Measurements from ENCODE around the gene SLC6A20.

The SLC6A20 gene

DNA sequence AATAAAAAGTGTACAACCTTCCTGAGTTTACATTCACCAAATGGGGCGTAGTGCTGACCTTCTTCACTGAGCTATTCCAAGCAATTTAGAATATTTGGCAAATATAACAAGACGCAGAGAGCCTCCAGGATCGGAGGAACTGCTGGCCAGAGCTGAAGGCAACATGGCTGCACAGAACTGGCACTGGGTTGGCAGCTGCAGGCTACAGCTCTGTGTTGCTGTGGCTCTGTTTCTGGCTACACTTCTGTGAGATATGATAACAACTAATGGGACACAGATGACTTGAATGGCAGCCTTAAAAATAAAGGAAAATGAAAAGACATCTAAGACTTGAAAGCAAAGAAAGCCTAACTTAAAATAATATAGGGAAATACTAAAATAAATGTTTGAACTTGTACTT lies 10.8 kb upstream of the SLC6A20 start:
- no peak for TF ChIP-seq GFI1B (tag by site-specific recombination; IDR thresholded peaks at IDR 0.05)
- no peak for TF ChIP-seq ZNF394 (tag by site-specific recombination; IDR thresholded peaks at IDR 0.05; ENCODE audit: borderline replicate concordance)
- no peak for TF ChIP-seq ZNF701 (tag by site-specific recombination; IDR thresholded peaks at IDR 0.05)
- TF ChIP-seq SP3 (tag by site-specific recombination; IDR thresholded peaks at IDR 0.05), result no peak
- no peak for TF ChIP-seq ZNF426 (tag by site-specific recombination; IDR thresholded peaks at IDR 0.05)
- TF ChIP-seq ZNF140 (tag by site-specific recombination; IDR thresholded peaks at IDR 0.05), result no peak
- TF ChIP-seq ZNF521 (tag by site-specific recombination; IDR thresholded peaks at IDR 0.05), result no peak
- TF ChIP-seq ZNF664 (tag by site-specific recombination; IDR thresholded peaks at IDR 0.05), result no peak
- no peak for TF ChIP-seq YY1 (tag by site-specific recombination; IDR thresholded peaks at IDR 0.05)
- TF ChIP-seq SETDB1 (IDR thresholded peaks at IDR 0.05; ENCODE audit: insufficient read length, low read length), result no peak
- no peak for TF ChIP-seq ZNF768 (tag by site-specific recombination; IDR thresholded peaks at IDR 0.05)
- no peak for TF ChIP-seq SP7 (tag by site-specific recombination; IDR thresholded peaks at IDR 0.05)
- TF ChIP-seq ZNF155 (tag by site-specific recombination; IDR thresholded peaks at IDR 0.05), result no peak
- no peak for TF ChIP-seq ZNF76 (tag by site-specific recombination; IDR thresholded peaks at IDR 0.05; ENCODE audit: borderline replicate concordance, low read depth)
- no peaks in the 10 kb centered on the region for H3K4me1 ChIP-seq (ENCODE audit: control insufficient read depth, insufficient read depth, low read length)
- CTCF ChIA-PET, result interaction anchor here (0.7 kb wide), 1 partner anchor 32 kb away, joined by 4 read pairs; no protein-coding TSS in a partner anchor
- no peaks in the 10 kb centered on the region for H3K9me3 ChIP-seq (ENCODE audit: control insufficient read depth, insufficient read depth, low read depth, low read length)
- no peak overlapping the region for H3K27ac ChIP-seq (ENCODE audit: extremely low read depth, low read depth, low read length)
- no peak overlapping the region for H3K4me3 ChIP-seq (ENCODE audit: low read depth, low read length)
- H3K36me3 ChIP-seq (ENCODE audit: control insufficient read depth in 2 of 2, insufficient read depth in 1 of 2, low read length in 2 of 2), result no peaks in the 10 kb centered on the region
- POLR2A ChIA-PET, result no interaction called here

DNA sequence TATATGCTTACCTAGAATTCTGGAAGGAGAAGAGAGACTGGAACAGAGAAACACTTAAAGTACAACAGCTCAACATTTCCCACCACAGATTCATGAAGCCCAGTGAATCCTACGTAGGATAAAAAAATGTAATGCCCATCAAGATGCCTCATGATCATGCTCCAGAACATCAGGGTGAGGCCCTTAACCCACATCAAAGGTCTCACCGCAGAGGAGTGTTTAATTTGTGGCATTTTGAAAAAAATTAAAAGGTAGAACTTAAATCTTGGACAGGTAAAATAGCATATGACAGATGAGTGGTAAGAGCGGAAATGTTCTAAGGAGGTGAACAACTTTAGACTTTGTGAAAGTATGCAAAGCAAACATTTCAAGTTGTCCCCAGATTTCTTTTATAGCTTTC lies 9.7 kb upstream of the SLC6A20 start:
- no peak overlapping the region for H3K4me3 ChIP-seq (ENCODE audit: low read depth, low read length)
- H3K36me3 ChIP-seq (ENCODE audit: control insufficient read depth in 2 of 2, insufficient read depth in 1 of 2, low read length in 2 of 2), result no peaks in the 10 kb centered on the region
- CTCF ChIA-PET, result interaction anchor here (0.6 kb wide), 1 partner anchor 569 kb away, joined by 3 read pairs; no protein-coding TSS in a partner anchor
- H3K27ac ChIP-seq (ENCODE audit: extremely low read depth, low read depth, low read length), result no peak overlapping the region
- no peaks in the 10 kb centered on the region for H3K4me1 ChIP-seq (ENCODE audit: control insufficient read depth, insufficient read depth, low read length)
- TF ChIP-seq ZNF302 (tag by site-specific recombination; IDR thresholded peaks at IDR 0.05; ENCODE audit: low read depth) (no peak), ZBTB21 (tag by site-specific recombination; IDR thresholded peaks at IDR 0.05) (no peak), KLF16 (tag by site-specific recombination; IDR thresholded peaks at IDR 0.05) (no peak), ZNF335 (tag by site-specific recombination; conservative IDR thresholded peaks at IDR 0.05) (no peak), ZNF544 (tag by site-specific recombination; IDR thresholded peaks at IDR 0.05) (no peak), MEIS1 (CRISPR knock-in tag; IDR thresholded peaks at IDR 0.05; ENCODE audit: borderline replicate concordance) (no peak)
- TF ChIP-seq, protein P1, sequence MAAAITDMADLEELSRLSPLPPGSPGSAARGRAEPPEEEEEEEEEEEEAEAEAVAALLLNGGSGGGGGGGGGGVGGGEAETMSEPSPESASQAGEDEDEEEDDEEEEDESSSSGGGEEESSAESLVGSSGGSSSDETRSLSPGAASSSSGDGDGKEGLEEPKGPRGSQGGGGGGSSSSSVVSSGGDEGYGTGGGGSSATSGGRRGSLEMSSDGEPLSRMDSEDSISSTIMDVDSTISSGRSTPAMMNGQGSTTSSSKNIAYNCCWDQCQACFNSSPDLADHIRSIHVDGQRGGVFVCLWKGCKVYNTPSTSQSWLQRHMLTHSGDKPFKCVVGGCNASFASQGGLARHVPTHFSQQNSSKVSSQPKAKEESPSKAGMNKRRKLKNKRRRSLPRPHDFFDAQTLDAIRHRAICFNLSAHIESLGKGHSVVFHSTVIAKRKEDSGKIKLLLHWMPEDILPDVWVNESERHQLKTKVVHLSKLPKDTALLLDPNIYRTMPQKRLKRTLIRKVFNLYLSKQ (tag by site-specific recombination; IDR thresholded peaks at IDR 0.05; ENCODE audit: borderline replicate concordance), result no peak
- POLR2A ChIA-PET, result no interaction called here
- no peaks in the 10 kb centered on the region for H3K9me3 ChIP-seq (ENCODE audit: control insufficient read depth, insufficient read depth, low read depth, low read length)

DNA sequence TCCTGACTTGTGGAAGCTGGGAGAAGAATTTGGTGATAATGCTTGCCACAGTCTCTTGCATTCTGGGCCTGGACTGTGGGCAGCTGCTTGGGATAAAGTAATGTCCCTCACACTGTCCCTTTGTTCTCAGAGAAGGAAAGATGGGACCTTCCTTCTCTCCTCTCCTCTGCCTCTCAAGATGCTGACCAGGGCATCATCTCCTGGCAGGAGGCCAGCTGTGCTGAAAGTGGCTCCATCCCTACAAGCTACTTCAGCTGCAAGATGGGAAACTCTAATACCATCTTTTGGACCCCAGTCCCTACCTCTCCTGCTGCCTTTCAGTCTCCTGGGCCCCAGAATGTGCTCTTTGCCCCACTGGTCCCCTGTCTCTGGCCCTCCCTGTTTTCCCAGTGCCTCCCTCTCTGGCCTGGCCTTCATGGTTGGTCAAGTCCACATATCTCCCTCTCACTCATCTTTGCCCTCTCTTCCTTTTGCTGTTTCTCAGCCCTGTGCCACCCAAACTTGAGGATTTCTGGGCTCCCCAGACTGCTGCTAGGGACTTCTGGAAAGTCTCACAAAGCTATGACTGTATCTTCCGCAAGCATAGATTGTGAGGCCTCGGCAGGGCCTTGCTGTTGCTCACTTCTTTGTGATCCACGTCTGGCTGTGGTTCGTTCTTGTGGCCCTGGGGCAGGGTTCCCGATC lies 7.1 kb upstream of the SLC6A20 start:
- Histone ChIP-seq H3K36me3 (ENCODE audit: control insufficient read depth in 2 of 2, insufficient read depth in 1 of 2, low read length in 2 of 2) (no peaks in the 10 kb centered on the region), H3K4me3 (ENCODE audit: low read depth, low read length) (no peak overlapping the region), H3K4me1 (ENCODE audit: control insufficient read depth, insufficient read depth, low read length) (no peaks in the 10 kb centered on the region), H3K9me3 (ENCODE audit: control insufficient read depth, insufficient read depth, low read depth, low read length) (no peaks in the 10 kb centered on the region), H3K27ac (ENCODE audit: extremely low read depth, low read depth, low read length) (no peak overlapping the region)
- ChIA-PET CTCF (no interaction called here), POLR2A (no interaction called here)
- TF ChIP-seq, protein P2, sequence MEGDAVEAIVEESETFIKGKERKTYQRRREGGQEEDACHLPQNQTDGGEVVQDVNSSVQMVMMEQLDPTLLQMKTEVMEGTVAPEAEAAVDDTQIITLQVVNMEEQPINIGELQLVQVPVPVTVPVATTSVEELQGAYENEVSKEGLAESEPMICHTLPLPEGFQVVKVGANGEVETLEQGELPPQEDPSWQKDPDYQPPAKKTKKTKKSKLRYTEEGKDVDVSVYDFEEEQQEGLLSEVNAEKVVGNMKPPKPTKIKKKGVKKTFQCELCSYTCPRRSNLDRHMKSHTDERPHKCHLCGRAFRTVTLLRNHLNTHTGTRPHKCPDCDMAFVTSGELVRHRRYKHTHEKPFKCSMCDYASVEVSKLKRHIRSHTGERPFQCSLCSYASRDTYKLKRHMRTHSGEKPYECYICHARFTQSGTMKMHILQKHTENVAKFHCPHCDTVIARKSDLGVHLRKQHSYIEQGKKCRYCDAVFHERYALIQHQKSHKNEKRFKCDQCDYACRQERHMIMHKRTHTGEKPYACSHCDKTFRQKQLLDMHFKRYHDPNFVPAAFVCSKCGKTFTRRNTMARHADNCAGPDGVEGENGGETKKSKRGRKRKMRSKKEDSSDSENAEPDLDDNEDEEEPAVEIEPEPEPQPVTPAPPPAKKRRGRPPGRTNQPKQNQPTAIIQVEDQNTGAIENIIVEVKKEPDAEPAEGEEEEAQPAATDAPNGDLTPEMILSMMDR (tag by site-specific recombination; IDR thresholded peaks at IDR 0.05), result no peak
- TF ChIP-seq, protein P3, sequence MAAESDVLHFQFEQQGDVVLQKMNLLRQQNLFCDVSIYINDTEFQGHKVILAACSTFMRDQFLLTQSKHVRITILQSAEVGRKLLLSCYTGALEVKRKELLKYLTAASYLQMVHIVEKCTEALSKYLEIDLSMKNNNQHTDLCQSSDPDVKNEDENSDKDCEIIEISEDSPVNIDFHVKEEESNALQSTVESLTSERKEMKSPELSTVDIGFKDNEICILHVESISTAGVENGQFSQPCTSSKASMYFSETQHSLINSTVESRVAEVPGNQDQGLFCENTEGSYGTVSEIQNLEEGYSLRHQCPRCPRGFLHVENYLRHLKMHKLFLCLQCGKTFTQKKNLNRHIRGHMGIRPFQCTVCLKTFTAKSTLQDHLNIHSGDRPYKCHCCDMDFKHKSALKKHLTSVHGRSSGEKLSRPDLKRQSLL (tag by site-specific recombination; IDR thresholded peaks at IDR 0.05), result no peak
- TF ChIP-seq, protein P4, sequence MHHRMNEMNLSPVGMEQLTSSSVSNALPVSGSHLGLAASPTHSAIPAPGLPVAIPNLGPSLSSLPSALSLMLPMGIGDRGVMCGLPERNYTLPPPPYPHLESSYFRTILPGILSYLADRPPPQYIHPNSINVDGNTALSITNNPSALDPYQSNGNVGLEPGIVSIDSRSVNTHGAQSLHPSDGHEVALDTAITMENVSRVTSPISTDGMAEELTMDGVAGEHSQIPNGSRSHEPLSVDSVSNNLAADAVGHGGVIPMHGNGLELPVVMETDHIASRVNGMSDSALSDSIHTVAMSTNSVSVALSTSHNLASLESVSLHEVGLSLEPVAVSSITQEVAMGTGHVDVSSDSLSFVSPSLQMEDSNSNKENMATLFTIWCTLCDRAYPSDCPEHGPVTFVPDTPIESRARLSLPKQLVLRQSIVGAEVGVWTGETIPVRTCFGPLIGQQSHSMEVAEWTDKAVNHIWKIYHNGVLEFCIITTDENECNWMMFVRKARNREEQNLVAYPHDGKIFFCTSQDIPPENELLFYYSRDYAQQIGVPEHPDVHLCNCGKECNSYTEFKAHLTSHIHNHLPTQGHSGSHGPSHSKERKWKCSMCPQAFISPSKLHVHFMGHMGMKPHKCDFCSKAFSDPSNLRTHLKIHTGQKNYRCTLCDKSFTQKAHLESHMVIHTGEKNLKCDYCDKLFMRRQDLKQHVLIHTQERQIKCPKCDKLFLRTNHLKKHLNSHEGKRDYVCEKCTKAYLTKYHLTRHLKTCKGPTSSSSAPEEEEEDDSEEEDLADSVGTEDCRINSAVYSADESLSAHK (tag by site-specific recombination; IDR thresholded peaks at IDR 0.05), result no peak
- TF ChIP-seq KLF10 (tag by site-specific recombination; IDR thresholded peaks at IDR 0.05) (no peak), ZNF24 (tag by site-specific recombination; IDR thresholded peaks at IDR 0.05) (no peak), RBAK (tag by site-specific recombination; IDR thresholded peaks at IDR 0.05) (no peak)

All from HEK293 (cell line).